A549 treated with GW870086 at 1 μM for 4 hours (cell line): Measurements from ENCODE around the gene ITGA6. TPM values are rescaled to one million over a fixed set of nuclear protein-coding genes. Genes with fewer than 3 reads are reported as not detected.

Source experiments
- total RNA-seq: library from RNA; stranded (reverse); fragments of 200-300 nt; extraction: Qiagen RNA extraction; gene quantifications from 5 replicates; pipeline ENCODE4 v1.2.3, GENCODE V29; 2022; ENCODE audit warnings: low read depth

Gene ITGA6
- total RNA-seq = 40.7 to 58.2 TPM (median 51.8 TPM) in 5 replicates

DNA sequence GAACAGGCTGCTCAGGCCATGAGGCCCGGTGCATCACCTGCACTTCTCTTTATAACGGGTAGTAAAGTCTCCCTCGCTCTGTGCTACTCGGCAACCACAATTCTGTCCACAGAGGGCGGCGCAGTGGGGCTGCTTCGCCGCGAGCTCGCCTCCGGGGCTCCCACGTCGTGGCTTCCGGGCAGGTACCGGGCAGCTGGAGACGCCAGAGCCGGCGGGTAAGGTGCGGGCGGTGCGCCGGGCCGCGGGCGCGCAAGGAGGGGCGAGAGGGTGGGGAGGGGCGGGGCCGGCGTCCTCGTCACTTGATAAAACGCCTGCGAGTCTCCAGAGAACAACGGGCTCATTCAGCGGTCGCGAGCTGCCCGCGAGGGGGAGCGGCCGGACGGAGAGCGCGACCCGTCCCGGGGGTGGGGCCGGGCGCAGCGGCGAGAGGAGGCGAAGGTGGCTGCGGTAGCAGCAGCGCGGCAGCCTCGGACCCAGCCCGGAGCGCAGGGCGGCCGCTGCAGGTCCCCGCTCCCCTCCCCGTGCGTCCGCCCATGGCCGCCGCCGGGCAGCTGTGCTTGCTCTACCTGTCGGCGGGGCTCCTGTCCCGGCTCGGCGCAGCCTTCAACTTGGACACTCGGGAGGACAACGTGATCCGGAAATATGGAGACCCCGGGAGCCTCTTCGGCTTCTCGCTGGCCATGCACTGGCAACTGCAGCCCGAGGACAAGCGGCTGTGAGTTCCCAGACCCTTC is at the start of gene ITGA6:
ITGA6 (plus strand) TSS at position 331 of the 734 bp plus-strand sequence.

Other genes starting within 250 kb of the ITGA6 start
- 2.7 to 4.9 TPM (median 4.3 TPM) in 5 replicates for gene PDK1, start 128.5 kb downstream of the ITGA6 start, total RNA-seq